Suppressor macrophage treated with lipopolysaccharide for 4 hours (primary cell): ENCODE results near the gene HSD11B1L.
"Not testable (repeated sequence)": the region's sequence is repeated elsewhere in the genome, so short reads cannot be mapped to it uniquely, and the experiment has no call there.

Experiments used
- DNase-seq: peaks from one replicate; pipeline ENCODE4 v3.0.0-alpha.2; 2020

HSD11B1L gene

GRCh38 chr19:5688262-5688881, 7.5 kb downstream of the HSD11B1L start:
- DNase-seq: not testable (repeated sequence)

GRCh38 chr19:5690125-5690954, 9.5 kb downstream of the HSD11B1L start, which contains the start of gene RPL36:
Gene RPL36, plus strand, starts transcription at chr19:5690295. Its CDS starts 213 bp downstream, at chr19:5690508.
- peak; percentile 99 for DNase-seq

GRCh38 chr19:5690955-5691821, 10.4 kb downstream of the HSD11B1L start:
- DNase-seq: peak; percentile 16

GRCh38 chr19:5691822-5692722, 11.2 kb downstream of the HSD11B1L start:
- DNase-seq: no peak

GRCh38 chr19:5692723-5693194, 11.9 kb downstream of the HSD11B1L start:
- DNase-seq: no peak

GRCh38 chr19:5693195-5694166, 12.7 kb downstream of the HSD11B1L start:
- no peak for DNase-seq

GRCh38 chr19:5694167-5694955, 13.5 kb downstream of the HSD11B1L start:
- no peak for DNase-seq

- no peak for DNase-seq
Measured at GRCh38 chr19:5694956-5695648, 14.3 kb downstream of the HSD11B1L start.

- DNase-seq: no peak
Measured at GRCh38 chr19:5695649-5696195, 14.9 kb downstream of the HSD11B1L start.

GRCh38 chr19:5696196-5697021, 15.6 kb downstream of the HSD11B1L start:
- DNase-seq: no peak

- no peak for DNase-seq
Measured at GRCh38 chr19:5697022-5697889, 16.4 kb downstream of the HSD11B1L start.

- no peak for DNase-seq
Measured at GRCh38 chr19:5697890-5698634, 17.2 kb downstream of the HSD11B1L start.

GRCh38 chr19:5698635-5699422, 18.0 kb downstream of the HSD11B1L start:
- no peak for DNase-seq

GRCh38 chr19:5700455-5701092, 19.7 kb downstream of the HSD11B1L start:
- DNase-seq: no peak

- DNase-seq: not testable (repeated sequence)
Measured at GRCh38 chr19:5702053-5702410, 21.2 kb downstream of the HSD11B1L start.
